Fibroblast of lung (primary cell): ENCODE data around the gene RNFT2. TPM values are rescaled to one million over a fixed set of nuclear protein-coding genes. Genes with fewer than 3 reads are reported as not detected.

Experiments
- DNase-seq, 2 donors: peaks; one replicate each; pipeline versions ENCODE4 v3.0.0 to v3.0.0-alpha.2; 2010; ENCODE audit warnings: low read depth in 2 of 2
- H2AFZ ChIP-seq: 2 replicates; pipeline ENCODE4 v1.5.1; 2012; ENCODE audit warnings: low read length, control low read depth, inconsistent platforms
- H3K27ac ChIP-seq: 2 replicates; pipeline ENCODE4 v1.5.1; 2011; ENCODE audit warnings: low read length, control low read depth; ENCODE audit not compliant: insufficient read depth
- H3K27me3 ChIP-seq: 2 replicates; pipeline ENCODE4 v1.5.1; 2011; ENCODE audit warnings: mild to moderate bottlenecking, low read length; ENCODE audit not compliant: control insufficient read depth, insufficient read depth
- H3K36me3 ChIP-seq: 2 replicates; pipeline ENCODE4 v1.5.1; 2011; ENCODE audit warnings: low read length; ENCODE audit not compliant: control insufficient read depth, insufficient read depth
- H3K4me1 ChIP-seq: 2 replicates; pipeline ENCODE4 v1.5.1; 2011; ENCODE audit warnings: low read length; ENCODE audit not compliant: control insufficient read depth, insufficient read depth; ENCODE audit errors: extremely low read depth
- H3K4me2 ChIP-seq: 2 replicates; pipeline ENCODE4 v1.5.1; 2011; ENCODE audit warnings: low read length, control low read depth; ENCODE audit not compliant: insufficient read depth; ENCODE audit errors: extremely low read depth
- H3K4me3 ChIP-seq, 4 experiments: fragments of 200-600 bp in 1 of 4; sonication (generic) in 1 of 4; replicated peaks in 1 of 4; 2 replicates each; pipeline ENCODE4 v1.5.1; 2011 to 2016; ENCODE audit warnings: low read length in 4 of 4, low read depth in 3 of 4, mild to moderate bottlenecking in 3 of 4, control low read depth in 2 of 4, inconsistent platforms in 1 of 4, mixed read lengths in 1 of 4; ENCODE audit not compliant: insufficient read depth in 1 of 4; ENCODE audit errors: control extremely low read depth in 1 of 4
- H3K79me2 ChIP-seq: 2 replicates; pipeline ENCODE4 v1.5.1; 2012; ENCODE audit warnings: mild to moderate bottlenecking, low read length, inconsistent platforms; ENCODE audit not compliant: control insufficient read depth, insufficient read depth
- H3K9ac ChIP-seq: 2 replicates; pipeline ENCODE4 v1.5.1; 2011; ENCODE audit warnings: mild to moderate bottlenecking, low read length, control low read depth; ENCODE audit not compliant: insufficient read depth
- H3K9me3 ChIP-seq: 2 replicates; pipeline ENCODE4 v1.5.1; 2012; ENCODE audit warnings: low read depth, low read length; ENCODE audit not compliant: control insufficient read depth, insufficient read depth
- H4K20me1 ChIP-seq: 2 replicates; pipeline ENCODE4 v1.5.1; 2011; ENCODE audit warnings: low read length; ENCODE audit not compliant: control insufficient read depth, insufficient read depth; ENCODE audit errors: extremely low read depth
- CTCF ChIP-seq, 2 donors: IDR thresholded peaks in 1 of 2; conservative IDR thresholded peaks in 1 of 2; 1 replicate in 1 of 2; 2 replicates in 1 of 2; pipeline ENCODE4 v1.5.1; 2011 to 2012; ENCODE audit warnings: low read length in 2 of 2, control low read depth in 1 of 2, inconsistent platforms in 1 of 2, low read depth in 1 of 2, mild to moderate bottlenecking in 1 of 2
- EZH2 ChIP-seq: IDR thresholded peaks from 2 replicates; pipeline ENCODE4 v1.5.1; 2012; ENCODE audit warnings: low read length, control low read depth, mild to moderate bottlenecking; ENCODE audit errors: missing control alignments
- polyA plus RNA-seq, 2 donors: library from polyadenylated mRNA; depleted of rRNA in 1 of 2; stranded (reverse) in 1 of 2; unstranded in 1 of 2; fragments of >200 nt; gene quantifications; 2 replicates each; pipeline ENCODE4 v1.2.1, GENCODE V29; 2011 to 2012; ENCODE audit warnings: missing spikeins in 1 of 2
- total RNA-seq: library from RNA; depleted of rRNA; stranded (reverse); fragments of >200 nt; gene quantifications from 2 replicates; pipeline ENCODE4 v1.2.1, GENCODE V29; 2014

Gene RNFT2
- total and polyA plus RNA-seq, 2 donors (not counting 1 experiment from before 2014, with no cell fraction given), result 0.95 to 3.1 TPM

- DNase-seq, result peak; percentile 53 to 89
- Histone ChIP-seq H3K4me3 (no peak overlapping the region), H3K4me2 (peak overlapping the region; percentile 33), H3K9me3 (no peaks in the 10 kb centered on the region), H3K27me3 (no peaks in the 10 kb centered on the region), H3K27ac (peak overlapping the region; percentile 51), H3K36me3 (no peaks in the 10 kb centered on the region), H3K79me2 (no peaks in the 10 kb centered on the region), H3K4me1 (peaks cover 19% of the 10 kb centered on the region), H2AFZ (no peak overlapping the region), H3K9ac (no peak overlapping the region), H4K20me1 (no peaks in the 10 kb centered on the region)
- no peak for TF ChIP-seq EZH2
- TF ChIP-seq CTCF (conservative IDR thresholded peaks at IDR 0.05 in 1 of 2, IDR thresholded peaks at IDR 0.05 in 1 of 2; ENCODE audit: low read depth in 1 of 2, low read length in 2 of 2), result no peak
Observed at GRCh38 chr12:116864371-116865160, 126.5 kb downstream of the RNFT2 start.

GRCh38 chr12:116867523-116867922 is 129.4 kb downstream of the RNFT2 start:
- Histone ChIP-seq H3K27ac (no peak overlapping the region), H3K4me1 (peaks cover 15% of the 10 kb centered on the region), H3K79me2 (no peaks in the 10 kb centered on the region), H3K27me3 (no peaks in the 10 kb centered on the region), H2AFZ (no peak overlapping the region), H4K20me1 (no peaks in the 10 kb centered on the region), H3K4me3 (no peak overlapping the region), H3K9me3 (no peaks in the 10 kb centered on the region), H3K36me3 (no peaks in the 10 kb centered on the region), H3K9ac (no peak overlapping the region), H3K4me2 (no peak overlapping the region)
- TF ChIP-seq EZH2 (no peak), CTCF (conservative IDR thresholded peaks at IDR 0.05 in 1 of 2, IDR thresholded peaks at IDR 0.05 in 1 of 2; ENCODE audit: low read depth in 1 of 2, low read length in 2 of 2) (no peak)
- no peak for DNase-seq

- Histone ChIP-seq H2AFZ (no peak overlapping the region), H3K27me3 (peaks cover 6% of the 10 kb centered on the region), H3K9me3 (no peaks in the 10 kb centered on the region), H3K4me1 (no peaks in the 10 kb centered on the region), H3K79me2 (no peaks in the 10 kb centered on the region), H3K4me2 (no peak overlapping the region), H3K27ac (no peak overlapping the region), H3K36me3 (no peaks in the 10 kb centered on the region), H4K20me1 (no peaks in the 10 kb centered on the region), H3K9ac (no peak overlapping the region), H3K4me3 (no peak overlapping the region)
- TF ChIP-seq EZH2, result no peak
- TF ChIP-seq CTCF (conservative IDR thresholded peaks at IDR 0.05 in 1 of 2, IDR thresholded peaks at IDR 0.05 in 1 of 2; ENCODE audit: low read depth in 1 of 2, low read length in 2 of 2), result no peak
- no peak for DNase-seq
Observed at GRCh38 chr12:116870306-116870705, 132.2 kb downstream of the RNFT2 start.
